ENCODE measurements around the gene ZSCAN26. TPM values are rescaled to one million over a fixed set of nuclear protein-coding genes. Genes with fewer than 3 reads are reported as not detected.
A peak's percentile ranks its signal among the peaks of the same experiment; 100 is the strongest.

Gene ZSCAN26
- total RNA-seq, 1 donor from 2014 or later, result 12.2 TPM

DNA sequence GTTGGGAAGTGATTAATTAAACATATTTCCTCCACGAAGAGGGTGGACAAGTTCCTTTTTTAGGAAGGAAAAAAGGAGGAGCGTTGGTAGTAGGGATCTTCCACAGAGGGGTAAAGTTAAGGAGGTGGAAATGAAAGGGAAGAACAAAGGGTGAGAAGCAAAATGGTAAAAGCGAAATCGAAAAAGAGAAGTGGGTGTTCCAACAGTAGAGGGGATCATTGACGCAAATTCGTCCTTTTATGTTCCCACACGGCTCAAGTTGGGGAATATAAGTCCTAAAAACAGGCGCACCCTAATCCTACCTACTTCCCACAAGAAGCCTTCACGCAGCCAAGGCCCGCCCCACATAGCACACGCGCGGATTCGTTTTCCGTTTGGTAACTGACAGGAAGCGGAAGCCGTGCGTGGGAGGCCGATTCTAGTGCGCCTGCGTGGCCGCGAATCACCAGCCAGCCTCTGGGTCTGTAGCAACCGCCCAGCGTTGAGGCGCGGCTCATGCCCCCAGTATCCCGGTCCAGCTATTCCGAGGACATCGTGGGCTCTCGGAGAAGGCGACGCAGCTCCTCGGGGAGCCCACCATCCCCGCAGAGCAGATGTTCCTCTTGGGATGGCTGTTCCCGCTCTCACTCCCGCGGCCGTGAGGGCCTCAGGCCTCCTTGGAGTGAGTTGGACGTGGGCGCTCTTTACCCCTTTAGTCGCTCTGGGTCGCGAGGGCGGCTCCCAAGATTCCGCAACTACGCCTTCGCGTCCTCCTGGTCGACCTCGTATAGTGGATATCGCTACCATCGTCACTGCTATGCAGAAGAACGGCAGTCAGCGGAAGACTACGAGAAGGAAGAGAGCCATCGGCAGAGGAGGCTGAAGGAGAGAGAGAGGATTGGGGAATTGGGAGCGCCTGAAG lies 7.8 kb upstream of the ZSCAN26 start, which contains the start of gene NKAPL:
NKAPL (plus strand) TSS at position 421 of the 901 bp plus-strand sequence; CDS start at position 496, 75 bp downstream.
- TF ChIP-seq, protein P1, sequence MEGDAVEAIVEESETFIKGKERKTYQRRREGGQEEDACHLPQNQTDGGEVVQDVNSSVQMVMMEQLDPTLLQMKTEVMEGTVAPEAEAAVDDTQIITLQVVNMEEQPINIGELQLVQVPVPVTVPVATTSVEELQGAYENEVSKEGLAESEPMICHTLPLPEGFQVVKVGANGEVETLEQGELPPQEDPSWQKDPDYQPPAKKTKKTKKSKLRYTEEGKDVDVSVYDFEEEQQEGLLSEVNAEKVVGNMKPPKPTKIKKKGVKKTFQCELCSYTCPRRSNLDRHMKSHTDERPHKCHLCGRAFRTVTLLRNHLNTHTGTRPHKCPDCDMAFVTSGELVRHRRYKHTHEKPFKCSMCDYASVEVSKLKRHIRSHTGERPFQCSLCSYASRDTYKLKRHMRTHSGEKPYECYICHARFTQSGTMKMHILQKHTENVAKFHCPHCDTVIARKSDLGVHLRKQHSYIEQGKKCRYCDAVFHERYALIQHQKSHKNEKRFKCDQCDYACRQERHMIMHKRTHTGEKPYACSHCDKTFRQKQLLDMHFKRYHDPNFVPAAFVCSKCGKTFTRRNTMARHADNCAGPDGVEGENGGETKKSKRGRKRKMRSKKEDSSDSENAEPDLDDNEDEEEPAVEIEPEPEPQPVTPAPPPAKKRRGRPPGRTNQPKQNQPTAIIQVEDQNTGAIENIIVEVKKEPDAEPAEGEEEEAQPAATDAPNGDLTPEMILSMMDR (IDR thresholded peaks at IDR 0.05), result no peak
- peak; percentile 90 for DNase-seq
- peak; percentile 84 to 88 for ATAC-seq
- peaks cover 4% of the 10 kb centered on the region for H3K27me3 ChIP-seq (ENCODE audit: low read depth)
- H3K27ac ChIP-seq, result peak within 1 kb of the TSS; percentile 15
- no peaks in the 10 kb centered on the region for H3K9me3 ChIP-seq
- no peaks in the 10 kb centered on the region for H3K36me3 ChIP-seq
- no peaks in the 10 kb centered on the region for H3K4me1 ChIP-seq
- H3K4me3 ChIP-seq, result peak within 1 kb of the TSS; percentile 54
- intact Hi-C loops (cut with DNase I), result no loop called here

DNA sequence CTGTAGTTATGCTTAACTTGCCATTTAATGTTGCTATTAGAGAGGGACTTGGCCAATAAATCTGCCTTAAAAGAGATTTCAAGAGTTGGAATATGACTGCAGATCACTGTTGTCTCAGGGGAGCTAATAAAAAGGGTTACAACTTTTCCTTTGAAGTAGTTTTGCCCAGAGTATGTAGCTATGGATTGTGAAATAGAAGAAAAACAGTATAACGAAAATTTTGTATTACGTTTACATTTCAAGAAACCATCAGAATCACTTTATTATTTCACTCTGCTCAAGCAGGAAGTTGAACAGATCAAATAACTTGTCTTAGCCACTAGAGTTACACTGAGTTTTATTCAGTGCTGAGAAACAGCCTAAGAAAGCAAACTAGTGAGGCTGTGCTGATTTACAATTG lies 3.0 kb upstream of the ZSCAN26 start:
- no peaks in the 10 kb centered on the region for H3K9me3 ChIP-seq
- H3K4me3 ChIP-seq, result no peak overlapping the region
- H3K27ac ChIP-seq, result no peak overlapping the region
- H3K36me3 ChIP-seq, result no peaks in the 10 kb centered on the region
- peaks cover 14% of the 10 kb centered on the region for H3K4me1 ChIP-seq
- ATAC-seq, result no peak
- H3K27me3 ChIP-seq (ENCODE audit: low read depth), result no peaks in the 10 kb centered on the region
- TF ChIP-seq, protein P1 (IDR thresholded peaks at IDR 0.05), result no peak
- DNase-seq, result no peak
- intact Hi-C loops (cut with DNase I), result no loop called here

DNA sequence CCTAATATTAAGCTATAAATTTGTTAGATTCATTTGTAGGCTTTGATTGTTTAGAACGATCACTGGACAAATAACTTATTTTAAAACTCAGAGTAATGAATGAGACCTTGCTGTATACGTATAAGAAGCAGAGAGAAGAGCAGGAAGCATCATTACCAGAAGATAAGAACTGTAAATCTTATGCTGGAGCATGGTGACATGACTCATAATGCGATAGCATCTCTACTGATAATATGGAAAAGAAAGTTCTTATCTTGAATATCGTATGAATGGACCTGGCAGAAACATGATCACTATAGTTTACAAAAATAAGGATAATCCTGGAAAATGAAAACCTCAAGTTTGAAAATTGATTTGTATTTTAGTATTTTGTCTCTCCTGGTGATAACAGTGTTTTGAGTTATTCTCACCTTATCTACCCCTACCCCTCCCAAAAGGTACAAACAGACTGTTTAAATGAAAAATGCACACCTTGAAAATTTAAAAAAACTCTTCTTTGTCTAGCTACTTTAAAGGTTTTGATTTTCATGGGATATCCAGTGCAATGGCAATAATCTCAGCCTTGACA lies 2.0 kb upstream of the ZSCAN26 start:
- H3K4me3 ChIP-seq, result no peak overlapping the region
- no peaks in the 10 kb centered on the region for H3K36me3 ChIP-seq
- no peak overlapping the region for H3K27ac ChIP-seq
- intact Hi-C loops (cut with DNase I), result no loop called here
- ATAC-seq (no peak), DNase-seq (no peak)
- H3K4me1 ChIP-seq, result peaks cover 14% of the 10 kb centered on the region
- TF ChIP-seq, protein P1 (IDR thresholded peaks at IDR 0.05), result no peak
- H3K9me3 ChIP-seq, result no peaks in the 10 kb centered on the region
- no peaks in the 10 kb centered on the region for H3K27me3 ChIP-seq (ENCODE audit: low read depth)

DNA sequence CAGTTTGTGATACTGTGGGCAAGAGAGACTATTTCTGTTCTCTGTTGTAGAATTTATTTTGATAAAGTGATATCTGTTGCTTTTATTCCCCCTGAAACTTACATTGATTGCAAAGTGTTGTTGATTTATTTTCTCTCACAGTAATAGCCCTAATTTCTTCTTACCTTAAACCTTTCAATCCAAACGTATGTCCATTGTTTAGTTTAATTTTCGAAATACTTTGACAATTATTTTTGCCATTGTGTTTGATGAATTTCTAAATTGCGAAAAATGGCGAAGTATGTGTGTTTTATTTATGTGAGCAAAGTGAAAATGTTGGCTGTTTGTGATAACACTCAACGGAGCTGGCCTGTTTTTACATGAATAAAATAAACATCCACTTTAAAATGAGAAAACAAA lies 381 bp upstream of the ZSCAN26 start:
- H3K36me3 ChIP-seq, result no peaks in the 10 kb centered on the region
- no peaks in the 10 kb centered on the region for H3K9me3 ChIP-seq
- TF ChIP-seq, protein P1 (IDR thresholded peaks at IDR 0.05), result no peak
- H3K27ac ChIP-seq, result peak overlapping the region; percentile 84
- H3K4me1 ChIP-seq, result peaks cover 14% of the 10 kb centered on the region
- ATAC-seq (no peak), DNase-seq (no peak)
- no peaks in the 10 kb centered on the region for H3K27me3 ChIP-seq (ENCODE audit: low read depth)
- peak overlapping the region; percentile 69 for H3K4me3 ChIP-seq
- intact Hi-C loops (cut with DNase I), result no loop called here

- peak overlapping the region; percentile 69 for H3K4me3 ChIP-seq
- H3K27ac ChIP-seq, result peak overlapping the region; percentile 84
- no peak for DNase-seq
- intact Hi-C loops (cut with DNase I), result no loop called here
- H3K9me3 ChIP-seq, result no peaks in the 10 kb centered on the region
- H3K36me3 ChIP-seq, result peaks cover 11% of the 10 kb centered on the region
- no peak for ATAC-seq
- TF ChIP-seq, protein P1 (IDR thresholded peaks at IDR 0.05), result no peak
- H3K4me1 ChIP-seq, result peaks cover 14% of the 10 kb centered on the region
- no peaks in the 10 kb centered on the region for H3K27me3 ChIP-seq (ENCODE audit: low read depth)
These were observed 734 bp downstream of the ZSCAN26 start for GRCh38 chr6:28267695-28268059.
